GM06990 (cell line): Measurements from ENCODE around the gene STK39.

Experiments used
- DNase-seq: peaks from one replicate; pipeline ENCODE4 v3.0.0-alpha.2; 2011; ENCODE audit not compliant: insufficient read length; ENCODE audit errors: extremely low read depth
- H3K27me3 ChIP-seq: replicated peaks from 2 replicates; pipeline ENCODE4 v1.6.0; 2011; ENCODE audit warnings: low read length; ENCODE audit not compliant: control insufficient read depth, insufficient read depth
- H3K36me3 ChIP-seq: 2 replicates; pipeline ENCODE4 v1.5.1; 2011; ENCODE audit warnings: low read length; ENCODE audit not compliant: control insufficient read depth, insufficient read depth
- H3K4me3 ChIP-seq: replicated peaks from 2 replicates; pipeline ENCODE4 v1.5.1; 2011; ENCODE audit warnings: low read depth, mild to moderate bottlenecking, control low read depth, low read length
- TF ChIP-seq, protein P1 (sequence below): IDR thresholded peaks from 2 replicates; pipeline ENCODE4 v1.5.1; 2011; ENCODE audit warnings: low read length, control low read depth, mild to moderate bottlenecking, inconsistent platforms; ENCODE audit not compliant: insufficient read depth, poor library complexity, severe bottlenecking

The STK39 gene

DNA sequence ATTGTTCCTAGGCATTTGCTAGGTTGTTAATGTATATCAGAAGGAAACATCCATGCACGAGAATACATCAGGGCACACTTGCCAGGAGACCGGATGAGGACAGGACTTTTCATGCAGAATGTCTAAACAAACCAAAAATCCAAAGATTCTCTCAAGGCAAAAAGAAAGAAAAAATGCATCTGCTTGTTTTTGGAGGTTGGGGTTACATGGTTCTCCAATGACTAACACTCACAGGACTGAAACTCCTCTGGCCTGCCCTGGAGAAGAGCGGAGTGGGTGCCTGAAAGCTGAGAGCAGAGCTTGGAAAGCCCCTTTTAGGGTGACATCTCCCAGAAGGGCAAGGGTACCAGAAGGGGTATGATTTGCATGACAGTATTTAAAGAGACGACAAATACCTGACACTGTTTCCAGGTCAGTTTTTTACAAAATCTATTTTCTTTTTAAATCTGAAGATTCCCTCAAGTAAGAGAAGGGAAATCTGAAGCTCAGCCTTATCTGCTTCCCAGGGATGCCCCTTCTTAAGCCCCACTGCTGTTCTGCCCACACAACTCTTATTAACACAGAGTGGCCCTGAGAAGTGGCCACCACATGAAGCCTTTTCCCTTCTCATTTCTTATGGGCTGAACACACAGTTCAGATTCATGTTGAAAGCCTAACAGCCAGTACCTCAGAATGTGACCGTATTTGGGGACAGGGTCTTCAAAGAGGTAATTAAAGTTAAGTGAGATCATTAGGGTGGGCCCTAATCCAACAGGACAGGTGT is 216.4 kb downstream of the STK39 start:
- Histone ChIP-seq H3K36me3 (no peaks in the 10 kb centered on the region), H3K4me3 (no peak overlapping the region), H3K27me3 (no peaks in the 10 kb centered on the region)
- TF ChIP-seq, protein P1, sequence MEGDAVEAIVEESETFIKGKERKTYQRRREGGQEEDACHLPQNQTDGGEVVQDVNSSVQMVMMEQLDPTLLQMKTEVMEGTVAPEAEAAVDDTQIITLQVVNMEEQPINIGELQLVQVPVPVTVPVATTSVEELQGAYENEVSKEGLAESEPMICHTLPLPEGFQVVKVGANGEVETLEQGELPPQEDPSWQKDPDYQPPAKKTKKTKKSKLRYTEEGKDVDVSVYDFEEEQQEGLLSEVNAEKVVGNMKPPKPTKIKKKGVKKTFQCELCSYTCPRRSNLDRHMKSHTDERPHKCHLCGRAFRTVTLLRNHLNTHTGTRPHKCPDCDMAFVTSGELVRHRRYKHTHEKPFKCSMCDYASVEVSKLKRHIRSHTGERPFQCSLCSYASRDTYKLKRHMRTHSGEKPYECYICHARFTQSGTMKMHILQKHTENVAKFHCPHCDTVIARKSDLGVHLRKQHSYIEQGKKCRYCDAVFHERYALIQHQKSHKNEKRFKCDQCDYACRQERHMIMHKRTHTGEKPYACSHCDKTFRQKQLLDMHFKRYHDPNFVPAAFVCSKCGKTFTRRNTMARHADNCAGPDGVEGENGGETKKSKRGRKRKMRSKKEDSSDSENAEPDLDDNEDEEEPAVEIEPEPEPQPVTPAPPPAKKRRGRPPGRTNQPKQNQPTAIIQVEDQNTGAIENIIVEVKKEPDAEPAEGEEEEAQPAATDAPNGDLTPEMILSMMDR: no peak
- no peak for DNase-seq

DNA sequence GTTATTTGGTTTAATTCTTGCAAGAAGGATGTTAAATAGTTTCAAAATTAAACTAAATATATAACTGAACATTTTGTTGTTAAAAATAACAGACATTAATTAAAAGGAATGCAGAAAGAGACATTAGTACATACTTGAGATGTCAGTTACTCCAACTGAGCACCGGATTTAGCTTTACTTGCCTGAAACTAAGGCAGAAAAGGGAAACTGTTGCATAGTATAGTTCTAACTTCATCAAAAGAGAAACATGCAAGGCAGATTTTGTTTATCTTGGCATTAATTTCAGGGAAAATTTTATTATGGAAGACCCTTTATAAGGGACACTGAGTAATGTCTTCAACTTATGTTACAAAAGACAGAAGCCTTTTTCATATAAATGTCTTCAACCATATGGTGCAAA is 218.3 kb downstream of the STK39 start:
- Histone ChIP-seq H3K4me3 (no peak overlapping the region), H3K36me3 (no peaks in the 10 kb centered on the region), H3K27me3 (no peaks in the 10 kb centered on the region)
- no peak for DNase-seq
- TF ChIP-seq, protein P1: no peak

DNA sequence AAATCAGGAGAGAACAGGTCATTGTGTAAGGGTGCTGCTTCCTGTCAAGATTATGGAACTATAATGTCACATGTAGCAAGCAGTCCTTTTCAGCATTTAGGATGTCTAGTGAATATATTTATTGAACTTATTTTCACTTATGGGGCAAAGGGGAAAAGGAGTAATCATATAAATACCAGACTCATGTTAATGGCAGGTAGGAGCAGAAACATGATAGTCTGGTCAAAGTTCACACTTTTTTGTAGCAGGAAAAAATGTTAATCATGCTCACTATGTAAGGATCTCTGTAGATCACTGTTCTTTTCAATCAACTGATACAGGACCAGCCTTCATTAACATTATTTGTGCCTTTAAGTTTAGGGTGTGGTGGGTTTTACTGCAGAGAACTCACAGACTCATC is 219.0 kb downstream of the STK39 start:
- Histone ChIP-seq H3K4me3 (no peak overlapping the region), H3K27me3 (no peaks in the 10 kb centered on the region), H3K36me3 (no peaks in the 10 kb centered on the region)
- TF ChIP-seq, protein P1: no peak
- DNase-seq: no peak

DNA sequence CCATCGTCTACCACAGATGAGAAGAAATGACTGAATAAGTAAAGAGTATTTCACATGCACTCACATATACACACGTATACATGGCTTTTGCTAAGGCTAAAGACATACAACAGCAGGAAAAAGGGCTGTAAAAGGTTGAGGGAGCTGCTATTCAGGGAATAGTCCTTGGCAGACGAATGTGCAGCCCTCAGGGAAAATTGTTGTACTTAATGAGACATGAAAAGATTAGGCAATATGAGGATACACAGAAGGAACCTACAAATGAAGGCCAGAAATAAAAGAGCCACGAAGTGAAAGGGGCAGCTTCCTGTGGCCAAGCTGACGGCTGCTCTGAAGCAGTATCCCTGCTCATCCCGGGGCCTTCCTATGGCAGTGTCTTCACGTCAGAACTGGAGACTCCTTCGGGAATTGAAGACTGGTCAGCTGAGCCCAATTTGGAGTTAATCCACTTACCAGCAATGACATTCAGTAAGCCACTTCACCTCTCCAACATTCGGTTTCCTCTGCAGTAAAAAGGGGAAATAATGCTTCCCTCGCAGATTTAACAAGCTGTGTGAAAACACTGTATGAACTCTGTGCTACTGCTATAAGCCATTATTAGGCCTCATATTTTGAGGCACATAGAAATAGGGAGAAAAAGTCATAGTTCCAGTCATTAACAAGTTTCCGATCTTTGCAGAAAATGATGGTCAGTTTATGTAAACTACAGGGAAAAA is 221.8 kb downstream of the STK39 start:
- no peaks in the 10 kb centered on the region for H3K27me3 ChIP-seq
- H3K36me3 ChIP-seq: no peaks in the 10 kb centered on the region
- H3K4me3 ChIP-seq: no peak overlapping the region
- no peak for DNase-seq
- TF ChIP-seq, protein P1: no peak

DNA sequence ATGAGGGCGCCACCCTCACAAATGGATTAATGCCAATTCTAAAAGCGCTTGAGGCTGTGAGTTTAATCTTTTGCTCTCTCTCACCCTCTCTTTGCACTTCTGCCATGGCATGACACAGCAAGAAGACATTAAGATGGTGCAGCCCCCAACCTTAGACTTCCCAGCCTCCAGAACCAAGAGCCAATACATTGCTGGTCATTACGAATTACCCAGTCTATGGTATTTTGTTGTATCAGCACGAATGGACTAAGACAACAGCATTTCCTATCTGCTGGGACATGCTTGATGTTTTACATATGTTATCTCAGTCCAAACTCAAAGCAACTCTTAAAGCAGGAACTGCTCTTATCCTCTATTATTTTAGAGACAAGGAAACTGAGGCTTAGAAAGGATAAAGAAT is 222.9 kb downstream of the STK39 start:
- Histone ChIP-seq H3K36me3 (no peaks in the 10 kb centered on the region), H3K27me3 (no peaks in the 10 kb centered on the region), H3K4me3 (no peak overlapping the region)
- no peak for DNase-seq
- TF ChIP-seq, protein P1: no peak
